Frontal cortex (tissue), 4 donors: Measurements from ENCODE around the gene CACNA2D4. TPM values are rescaled to one million over a fixed set of nuclear protein-coding genes. Genes with fewer than 3 reads are reported as not detected.

Experiments used
- DNase-seq, 2 donors: peaks; one replicate each; pipeline ENCODE4 v3.0.0; 2012; ENCODE audit warnings: low spot score in 2 of 2
- FAIRE-seq: peaks from 2 replicates; lab custom pipeline; 2012; peaks lifted over from hg19 to GRCh38; lab: Jason Lieb, UNC
- total RNA-seq: library from RNA; depleted of rRNA; stranded (reverse); fragments of >200 nt; gene quantifications from one replicate; pipeline ENCODE4 v1.2.3, GENCODE V29; 2014
- donor health status: control.
- donor health status: control.
- donor health status: control.

The CACNA2D4 gene
- total RNA-seq, 1 donor from 2014 or later, result not detected

GRCh38 chr12:1920436-1920835, 2.0 kb upstream of the CACNA2D4 start:
- DNase-seq (peak in 1 of 2 donors; percentile 0), FAIRE-seq (no peak)

GRCh38 chr12:1919763-1920162, 1.3 kb upstream of the CACNA2D4 start:
- FAIRE-seq (no peak), DNase-seq (peak in 1 of 2 donors; percentile 12)

- FAIRE-seq, result no peak
- peak in 1 of 2 donors; percentile 13 for DNase-seq
These were observed 832 bp upstream of the CACNA2D4 start for GRCh38 chr12:1919284-1919683.

- peak in 1 of 2 donors; percentile 6 for DNase-seq
- FAIRE-seq, result no peak
These were observed 408 bp upstream of the CACNA2D4 start for GRCh38 chr12:1918884-1919236.

- no peak for FAIRE-seq
- peak in 1 of 2 donors; percentile 24 for DNase-seq
These were observed 1.0 kb downstream of the CACNA2D4 start for GRCh38 chr12:1917172-1918070.

- DNase-seq, result peak in 1 of 2 donors; percentile 33
- FAIRE-seq, result no peak
These were observed 1.9 kb downstream of the CACNA2D4 start for GRCh38 chr12:1916371-1917171.

GRCh38 chr12:1915082-1915968, 3.1 kb downstream of the CACNA2D4 start:
- DNase-seq, result peak in 1 of 2 donors; percentile 3
- no peak for FAIRE-seq

- DNase-seq (peak in 1 of 2 donors; percentile 6), FAIRE-seq (no peak)
These were observed 4.1 kb downstream of the CACNA2D4 start for GRCh38 chr12:1914114-1914911.

- peak in 1 of 2 donors; percentile 4 for DNase-seq
- no peak for FAIRE-seq
These were observed 4.9 kb downstream of the CACNA2D4 start for GRCh38 chr12:1913377-1914113.

GRCh38 chr12:1912580-1913376, 5.7 kb downstream of the CACNA2D4 start:
- no peak for FAIRE-seq
- peak in 1 of 2 donors; percentile 5 for DNase-seq

- FAIRE-seq (no peak), DNase-seq (peak; percentile 4 to 6)
These were observed 6.6 kb downstream of the CACNA2D4 start for GRCh38 chr12:1911598-1912575.

GRCh38 chr12:1910468-1910867, 8.0 kb downstream of the CACNA2D4 start:
- FAIRE-seq, result no peak
- DNase-seq, result no peak

GRCh38 chr12:1908758-1909157, 9.7 kb downstream of the CACNA2D4 start:
- FAIRE-seq (no peak), DNase-seq (peak in 1 of 2 donors; percentile 5)

GRCh38 chr12:1907652-1908611, 10.5 kb downstream of the CACNA2D4 start:
- FAIRE-seq (no peak), DNase-seq (peak in 1 of 2 donors; percentile 9)

- no peak for FAIRE-seq
- no peak for DNase-seq
These were observed 11.9 kb downstream of the CACNA2D4 start for GRCh38 chr12:1906579-1906978.
